Subcutaneous adipose tissue (tissue), 4 donors: ENCODE data around the gene BIN2. TPM values are rescaled to one million over a fixed set of nuclear protein-coding genes. Genes with fewer than 3 reads are reported as not detected.

Source experiments
- total RNA-seq, 4 donors: library from RNA; depleted of rRNA; stranded (reverse); fragments of >200 nt; gene quantifications; one replicate each; pipeline ENCODE4 v1.1.0, GENCODE V29; 2016
- TF ChIP-seq, protein P1 (sequence below): fragments of 450-650 bp; IDR thresholded peaks from one replicate; pipeline ENCODE4 v1.5.1; 2016; ENCODE audit warnings: low read depth, mild to moderate bottlenecking, control low read depth, antibody characterized with exemption, moderate library complexity

The BIN2 gene
- total RNA-seq, 4 donors from 2014 or later: 2.3 to 26.2 (median 8.9) TPM

DNA sequence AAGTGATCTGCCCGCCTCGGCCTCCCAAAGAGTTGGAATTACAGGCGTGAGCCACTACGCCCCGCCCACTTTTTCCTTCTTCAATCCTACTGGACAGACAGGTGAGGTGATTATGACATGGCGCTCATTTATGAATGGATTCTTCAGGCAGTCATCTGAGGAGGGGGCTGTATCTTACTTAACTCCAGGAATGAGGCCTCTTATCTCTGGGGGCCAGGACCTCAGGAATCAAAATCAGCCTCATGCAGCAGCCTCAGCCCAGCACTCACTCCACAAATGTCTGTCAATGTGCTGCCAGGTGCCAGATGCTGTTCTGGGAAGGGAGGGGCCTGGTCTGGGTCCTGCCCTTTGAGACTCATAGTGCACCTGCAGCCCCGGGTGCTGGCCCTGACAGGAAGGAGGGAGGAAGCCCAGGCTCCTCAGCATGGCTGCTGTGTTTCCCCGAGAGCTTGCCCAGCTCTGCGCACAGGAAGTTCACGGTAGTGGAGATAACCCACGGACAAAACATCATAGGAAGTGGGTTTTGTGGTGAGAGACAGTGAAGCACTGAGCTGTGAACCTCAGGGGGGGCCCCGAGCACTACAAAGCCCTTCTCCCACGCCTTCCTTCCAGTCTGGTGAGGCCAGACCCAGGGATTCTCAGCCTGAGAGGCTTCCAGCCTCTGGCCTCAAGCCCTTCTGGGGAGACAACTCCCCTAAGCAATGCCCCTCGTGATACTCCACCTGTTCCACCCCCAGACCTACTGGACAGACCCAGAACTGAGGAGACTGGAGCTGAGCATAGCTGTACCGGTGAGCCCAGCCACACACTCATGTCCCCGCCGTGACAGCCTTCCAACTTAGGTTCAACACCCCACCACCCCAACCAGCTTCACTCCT lies 44.9 kb upstream of the BIN2 start:
- TF ChIP-seq, protein P1, sequence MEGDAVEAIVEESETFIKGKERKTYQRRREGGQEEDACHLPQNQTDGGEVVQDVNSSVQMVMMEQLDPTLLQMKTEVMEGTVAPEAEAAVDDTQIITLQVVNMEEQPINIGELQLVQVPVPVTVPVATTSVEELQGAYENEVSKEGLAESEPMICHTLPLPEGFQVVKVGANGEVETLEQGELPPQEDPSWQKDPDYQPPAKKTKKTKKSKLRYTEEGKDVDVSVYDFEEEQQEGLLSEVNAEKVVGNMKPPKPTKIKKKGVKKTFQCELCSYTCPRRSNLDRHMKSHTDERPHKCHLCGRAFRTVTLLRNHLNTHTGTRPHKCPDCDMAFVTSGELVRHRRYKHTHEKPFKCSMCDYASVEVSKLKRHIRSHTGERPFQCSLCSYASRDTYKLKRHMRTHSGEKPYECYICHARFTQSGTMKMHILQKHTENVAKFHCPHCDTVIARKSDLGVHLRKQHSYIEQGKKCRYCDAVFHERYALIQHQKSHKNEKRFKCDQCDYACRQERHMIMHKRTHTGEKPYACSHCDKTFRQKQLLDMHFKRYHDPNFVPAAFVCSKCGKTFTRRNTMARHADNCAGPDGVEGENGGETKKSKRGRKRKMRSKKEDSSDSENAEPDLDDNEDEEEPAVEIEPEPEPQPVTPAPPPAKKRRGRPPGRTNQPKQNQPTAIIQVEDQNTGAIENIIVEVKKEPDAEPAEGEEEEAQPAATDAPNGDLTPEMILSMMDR: no peak

DNA sequence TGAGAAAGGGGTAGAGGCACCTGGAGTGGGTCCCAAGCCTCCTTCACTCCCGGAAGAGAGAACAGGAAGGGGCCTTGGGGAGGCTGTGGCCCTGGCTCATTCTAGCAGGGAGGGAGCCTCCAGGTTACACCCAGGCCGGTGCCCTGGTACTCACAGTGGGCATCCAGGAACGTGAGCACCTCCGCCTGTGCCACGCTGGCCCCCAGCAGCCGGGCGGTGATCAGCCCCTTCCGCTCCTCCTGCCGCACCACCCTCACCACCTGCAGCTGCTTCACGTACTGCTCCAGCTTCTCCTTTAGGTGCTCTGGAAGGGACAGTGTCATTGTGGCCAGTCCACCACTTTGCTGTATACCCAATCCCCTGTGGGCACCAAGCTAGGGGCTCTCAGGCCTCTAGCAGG lies 41.3 kb upstream of the BIN2 start:
- TF ChIP-seq, protein P1: no peak

DNA sequence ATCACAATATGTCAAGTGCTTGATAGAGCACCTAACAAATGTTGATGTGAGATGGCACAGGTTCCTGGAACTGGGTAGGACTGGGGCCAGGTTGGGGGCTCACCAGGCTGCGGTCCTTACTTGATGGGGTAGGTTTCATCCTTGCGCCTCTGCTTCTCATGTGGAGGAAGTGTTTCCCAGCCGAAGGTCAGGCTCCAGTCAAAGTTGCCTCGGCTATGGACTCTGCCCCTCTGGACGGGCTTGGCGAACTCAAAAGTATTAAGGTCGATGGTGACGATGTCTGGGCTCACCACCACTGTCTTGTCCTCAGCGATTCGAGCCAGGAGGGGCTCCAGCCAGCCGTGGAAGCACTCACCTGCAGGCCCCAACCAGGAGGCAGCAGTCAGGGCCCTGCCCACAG lies 40.0 kb upstream of the BIN2 start:
- TF ChIP-seq, protein P1: no peak

DNA sequence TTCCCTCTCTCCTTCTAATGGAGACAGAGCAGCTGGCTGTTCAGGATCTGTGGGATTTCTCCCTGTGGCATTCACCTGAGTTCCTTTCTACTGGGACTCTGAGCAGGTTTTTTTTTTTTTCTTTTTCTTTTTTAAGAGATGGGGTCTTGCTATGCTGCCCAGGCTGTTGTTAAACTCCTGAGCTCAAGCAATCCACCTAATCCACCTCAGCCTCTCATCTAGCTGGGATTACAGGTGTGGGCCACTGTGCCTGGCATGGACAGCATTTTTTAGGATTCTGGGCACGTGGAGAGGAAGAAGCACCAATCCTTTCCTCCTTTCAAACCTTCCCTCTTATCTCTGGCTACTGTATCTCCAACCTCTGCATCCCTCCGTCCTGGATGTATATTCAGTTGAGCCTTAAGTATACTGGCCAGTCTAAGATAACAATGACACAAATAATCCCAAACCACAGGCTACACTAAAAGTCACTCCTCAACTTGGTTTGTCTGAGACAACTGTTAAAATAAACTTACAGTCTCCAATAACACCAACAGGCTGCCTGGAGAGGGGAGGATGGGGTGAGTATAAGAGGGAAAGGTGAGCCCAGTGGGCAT lies 38.9 kb upstream of the BIN2 start:
- TF ChIP-seq, protein P1: no peak

- TF ChIP-seq, protein P1: no peak
These were observed 38.3 kb upstream of the BIN2 start for GRCh38 chr12:51362307-51362706.

- TF ChIP-seq, protein P1: no peak
These were observed 37.4 kb upstream of the BIN2 start for GRCh38 chr12:51361161-51362016.

DNA sequence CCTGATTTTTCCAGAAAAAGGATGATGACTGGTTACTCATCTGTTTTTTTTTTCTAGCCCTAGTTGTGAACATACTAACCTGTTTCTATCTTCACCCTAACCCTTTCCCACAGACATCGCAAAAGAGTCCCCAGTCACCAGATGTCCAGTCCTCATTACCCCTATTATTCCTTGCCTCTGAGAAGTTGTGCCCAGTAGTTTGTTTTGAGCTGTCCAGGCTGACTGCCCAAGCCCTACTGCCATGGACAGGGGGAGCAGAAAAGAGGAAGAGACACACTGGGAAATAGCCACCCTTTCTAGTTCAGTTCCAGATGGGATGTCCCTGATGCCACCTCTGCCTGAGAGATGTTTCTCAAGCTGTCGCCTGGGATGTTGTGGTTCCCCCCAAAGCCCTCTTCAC lies 36.3 kb upstream of the BIN2 start:
- TF ChIP-seq, protein P1: no peak
